ENCODE measurements around the gene DBH.

GRCh38 chr9:133639613-133640012 lies 3.5 kb downstream of the DBH start:
- TF ChIP-seq CTCF (IDR thresholded peaks at IDR 0.05) = no peak
- TF ChIP-seq EZH2 (IDR thresholded peaks at IDR 0.05; ENCODE audit: borderline replicate concordance, insufficient read depth, low read depth, low read length, poor library complexity, severe bottlenecking) = no peak
